Activated CD4-positive, alpha-beta T cell treated with anti-CD3 and anti-CD28 coated beads for 1 hour (primary cell): ENCODE measurements around the gene TMEM198.

Source experiments
- DNase-seq: peaks from one replicate; pipeline ENCODE4 v3.0.0-alpha.2; 2020

The TMEM198 gene, protein sequence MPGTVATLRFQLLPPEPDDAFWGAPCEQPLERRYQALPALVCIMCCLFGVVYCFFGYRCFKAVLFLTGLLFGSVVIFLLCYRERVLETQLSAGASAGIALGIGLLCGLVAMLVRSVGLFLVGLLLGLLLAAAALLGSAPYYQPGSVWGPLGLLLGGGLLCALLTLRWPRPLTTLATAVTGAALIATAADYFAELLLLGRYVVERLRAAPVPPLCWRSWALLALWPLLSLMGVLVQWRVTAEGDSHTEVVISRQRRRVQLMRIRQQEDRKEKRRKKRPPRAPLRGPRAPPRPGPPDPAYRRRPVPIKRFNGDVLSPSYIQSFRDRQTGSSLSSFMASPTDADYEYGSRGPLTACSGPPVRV

GRCh38 chr2:219543596-219544358, at the start of gene TMEM198, which contains the start of gene CHPF:
TSS of gene TMEM198 (plus strand) at chr2:219544028. CDS start at chr2:219544728, 700 bp downstream.
TSS of gene CHPF (minus strand) at chr2:219543809. CDS start at chr2:219543538, 271 bp downstream.
- DNase-seq: peak; percentile 87

DNA sequence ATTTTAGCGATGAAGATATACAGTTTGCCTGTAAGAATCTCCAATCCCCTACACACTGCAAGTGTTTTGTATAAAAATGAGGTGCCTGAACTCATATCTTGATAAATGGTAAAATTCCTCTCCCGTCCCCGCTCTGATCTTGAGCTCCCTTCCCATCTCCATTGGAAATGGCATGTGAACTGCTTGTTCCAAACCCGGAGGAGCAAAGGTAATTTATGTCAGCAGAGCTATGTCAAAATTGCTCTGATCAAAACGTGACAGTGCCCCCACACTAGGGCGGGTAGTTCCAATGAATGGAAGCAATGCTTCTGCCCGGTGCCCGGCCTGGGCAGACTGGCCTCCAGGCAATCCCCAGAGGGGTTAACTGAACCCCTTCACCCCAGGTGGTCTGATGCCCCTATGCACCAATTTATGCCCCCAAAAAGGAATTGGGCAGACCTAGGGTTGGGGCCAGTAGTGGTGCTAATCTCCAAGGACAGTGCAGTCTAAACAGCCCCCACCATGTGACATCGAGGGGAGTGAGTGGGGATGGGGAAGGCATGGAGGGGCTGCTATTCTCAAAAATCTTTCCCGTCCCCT, 48.8 kb upstream of the TMEM198 start:
- no peak for DNase-seq

DNA sequence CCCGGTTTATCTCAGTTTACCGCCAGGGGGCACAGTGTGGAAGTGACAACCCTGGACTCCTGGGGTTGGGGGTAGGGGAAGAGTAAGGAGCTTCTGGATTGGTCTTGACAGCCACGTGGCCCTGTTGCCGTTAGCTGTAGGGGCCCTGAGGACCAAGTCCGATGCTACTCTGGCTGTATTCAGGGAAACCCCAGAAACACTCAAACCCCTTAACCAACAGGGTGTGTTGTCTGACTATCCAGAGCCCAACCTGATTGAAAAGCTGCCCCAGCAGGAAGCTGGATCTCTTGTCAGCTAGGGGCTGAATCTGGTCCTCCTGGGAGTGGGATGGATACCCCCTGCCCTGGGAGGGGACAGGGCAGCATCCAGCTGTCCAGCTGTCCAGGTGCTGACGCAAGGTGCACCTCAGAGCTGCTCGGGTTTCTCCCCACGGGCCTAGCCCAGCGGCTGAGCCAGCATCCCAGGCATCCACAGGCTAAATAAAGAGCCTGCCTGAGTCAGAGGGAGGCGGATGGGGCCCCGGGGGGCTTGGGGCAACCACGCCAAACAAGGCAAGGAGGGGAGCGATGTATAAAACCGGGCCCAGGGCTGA, 48.2 kb upstream of the TMEM198 start:
- peak; percentile 22 for DNase-seq

DNA sequence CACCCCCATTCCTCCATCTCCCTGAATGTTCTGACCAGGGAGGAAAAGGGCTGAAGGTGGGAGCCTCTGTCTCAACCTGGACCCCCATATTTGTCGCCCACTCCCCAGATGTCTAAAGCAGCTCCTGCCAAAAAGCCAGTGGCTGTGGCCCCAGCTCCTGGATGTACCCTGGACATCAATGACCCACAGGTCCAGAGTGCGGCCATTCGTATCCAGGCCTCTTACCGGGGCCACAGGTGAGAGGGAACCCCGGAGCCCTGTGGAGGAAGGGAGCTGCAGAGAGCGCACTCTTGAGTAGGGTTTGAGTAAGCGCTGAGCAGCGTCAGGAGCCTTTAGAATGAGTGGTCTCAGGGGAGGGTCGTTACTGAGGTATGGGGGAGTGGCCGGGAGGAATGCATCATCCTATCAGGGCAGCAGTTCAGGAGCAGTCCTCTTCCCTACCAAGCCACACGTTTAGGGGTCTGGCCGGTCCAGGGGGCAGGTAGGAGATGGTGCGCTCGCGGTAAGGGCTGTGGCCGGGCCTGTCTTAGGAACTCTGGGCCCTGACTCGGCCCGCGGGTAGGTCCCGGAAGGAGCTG, 47.5 kb upstream of the TMEM198 start:
- DNase-seq: no peak

DNA sequence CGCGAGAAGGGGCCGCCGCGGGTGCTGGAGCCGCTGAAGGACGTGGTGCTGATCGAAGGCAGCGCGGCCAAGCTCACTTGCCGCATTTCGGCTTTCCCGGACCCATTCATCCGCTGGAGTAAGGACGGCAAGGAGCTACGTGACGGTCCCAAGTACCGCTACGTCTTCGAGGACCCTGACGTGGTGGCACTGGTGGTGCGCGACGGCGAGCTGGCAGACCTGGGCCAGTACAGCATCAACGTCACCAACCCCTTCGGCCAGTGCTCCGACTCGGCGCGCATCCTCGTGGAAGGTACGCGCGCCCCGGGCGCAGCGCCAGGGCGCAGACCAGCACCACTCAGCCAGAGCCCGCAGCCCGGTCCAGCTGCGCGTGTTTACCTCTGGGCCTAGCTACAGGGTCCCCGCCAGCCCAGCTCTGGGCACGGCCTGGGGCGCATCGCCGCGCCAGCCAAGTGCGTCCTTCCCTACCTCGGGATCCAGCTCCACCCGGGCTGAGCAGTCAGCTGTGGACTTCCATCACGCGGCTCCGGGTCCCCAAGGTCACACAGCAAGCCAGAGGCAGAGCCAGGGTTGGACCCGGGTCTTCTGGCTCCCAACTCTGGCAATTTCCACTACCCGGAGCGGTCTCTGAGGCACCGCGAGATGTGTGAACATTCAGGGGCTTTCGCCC, 46.9 kb upstream of the TMEM198 start:
- no peak for DNase-seq

GRCh38 chr2:219497495-219498279, 46.1 kb upstream of the TMEM198 start:
- no peak for DNase-seq

DNA sequence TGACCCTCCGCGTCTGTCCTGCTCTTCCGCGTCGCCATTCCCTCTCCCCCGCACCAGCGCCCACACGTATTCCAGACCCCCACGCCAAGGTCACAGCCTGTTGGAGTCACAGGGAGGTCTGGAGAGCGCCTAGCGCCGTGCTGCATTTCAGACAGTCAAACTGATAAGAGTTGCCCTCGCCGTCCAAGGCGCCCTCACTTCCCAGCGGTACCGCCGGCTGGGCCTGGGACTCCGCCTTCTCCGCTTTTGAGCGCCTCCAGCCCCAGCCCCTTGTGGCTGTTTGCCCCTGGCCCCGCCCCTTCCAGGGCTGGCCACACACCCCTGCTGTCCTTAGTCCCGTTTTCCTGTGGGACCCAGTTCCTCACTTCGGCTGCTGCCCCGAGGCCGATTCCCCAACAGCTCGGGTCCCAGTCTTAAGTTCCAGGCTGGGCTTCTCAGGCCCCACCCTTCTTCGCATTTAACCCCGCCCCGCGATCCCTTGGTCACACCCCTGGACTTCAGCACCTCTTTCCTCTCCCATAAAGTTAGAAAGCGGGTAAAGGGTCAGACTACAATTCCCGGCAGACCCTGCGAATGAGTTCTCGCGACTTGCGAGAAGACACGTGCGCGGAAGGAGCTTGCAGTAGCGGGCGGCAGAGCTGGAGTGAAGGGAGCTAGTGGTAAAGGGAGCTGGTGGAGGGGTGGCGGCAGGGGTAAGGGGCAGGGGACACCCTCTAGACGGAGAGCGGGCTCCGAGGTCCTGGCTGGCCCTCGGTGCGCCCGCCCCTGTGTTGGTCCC, 45.4 kb upstream of the TMEM198 start, which contains the start of gene GMPPA:
TSS of gene GMPPA (plus strand) at position 612 of the 778 bp plus-strand sequence. CDS start 1,085 bp downstream, outside the sequence.
- peak; percentile 83 for DNase-seq

DNA sequence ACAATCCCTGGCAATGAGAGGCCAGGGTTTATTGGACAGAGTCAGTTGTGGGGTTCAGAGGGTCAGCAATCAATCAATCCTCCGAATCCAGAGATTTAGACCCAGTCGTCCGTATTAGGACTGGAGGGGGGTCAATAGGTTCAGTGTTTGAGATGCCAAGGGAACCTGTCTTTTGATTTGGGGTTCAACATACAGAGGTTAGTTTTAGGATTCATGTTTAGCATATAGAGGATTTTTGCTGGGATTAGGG, 44.8 kb upstream of the TMEM198 start:
- no peak for DNase-seq

DNA sequence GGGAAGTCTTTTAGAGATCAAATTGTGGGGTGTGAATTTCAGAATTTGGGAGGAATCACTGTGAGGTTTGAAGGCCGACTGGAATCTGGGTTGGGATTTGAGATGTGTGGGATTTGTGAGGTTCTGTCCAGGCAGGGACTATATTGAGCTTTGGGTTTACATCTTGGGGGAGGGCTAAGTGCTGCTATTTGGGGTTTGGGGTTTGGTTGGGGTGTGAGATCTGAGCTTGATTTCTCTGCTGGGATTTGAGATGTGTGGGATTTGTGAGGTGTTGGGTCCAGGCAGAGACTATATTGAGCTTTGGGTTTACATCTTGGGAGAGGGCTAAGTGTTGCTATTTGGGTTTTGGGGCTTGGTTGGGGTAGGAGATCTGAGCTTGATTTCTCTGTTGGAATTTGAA, 44.3 kb upstream of the TMEM198 start:
- no peak for DNase-seq

DNA sequence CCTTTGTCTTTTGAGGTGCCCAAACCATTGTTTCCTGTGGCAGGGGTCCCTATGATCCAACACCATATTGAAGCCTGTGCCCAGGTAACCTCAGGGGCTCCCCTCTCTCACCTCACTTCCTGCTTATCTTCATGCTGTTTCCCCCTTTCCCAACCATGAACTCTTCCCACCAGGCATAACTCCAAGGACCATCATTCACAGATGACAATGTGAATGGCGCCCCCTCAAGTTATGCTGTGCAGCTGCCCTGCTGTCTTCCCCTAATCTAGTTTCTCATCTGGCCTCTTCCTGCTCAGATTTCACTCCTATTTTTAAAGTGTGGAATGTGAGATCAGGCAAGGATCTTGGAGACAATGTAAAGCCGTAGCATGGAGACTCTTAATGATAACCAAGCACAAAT, 43.7 kb upstream of the TMEM198 start:
- no peak for DNase-seq

DNA sequence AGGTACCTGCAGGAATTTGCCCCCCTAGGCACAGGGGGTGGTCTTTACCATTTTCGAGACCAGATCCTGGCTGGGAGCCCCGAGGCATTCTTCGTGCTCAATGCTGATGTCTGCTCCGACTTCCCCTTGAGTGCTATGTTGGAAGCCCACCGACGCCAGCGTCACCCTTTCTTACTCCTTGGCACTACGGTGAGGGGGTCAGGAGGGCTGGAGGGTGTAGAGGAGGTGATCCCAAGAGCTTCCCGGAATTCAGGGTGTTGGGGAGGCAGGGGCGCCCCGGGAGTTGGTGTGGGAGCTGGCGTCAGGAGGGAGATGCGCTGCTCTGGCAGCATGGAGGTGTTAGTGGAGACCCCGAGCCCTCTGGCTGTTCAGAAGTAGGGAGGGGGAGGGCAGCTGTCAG, 42.0 kb upstream of the TMEM198 start:
- DNase-seq: no peak

DNA sequence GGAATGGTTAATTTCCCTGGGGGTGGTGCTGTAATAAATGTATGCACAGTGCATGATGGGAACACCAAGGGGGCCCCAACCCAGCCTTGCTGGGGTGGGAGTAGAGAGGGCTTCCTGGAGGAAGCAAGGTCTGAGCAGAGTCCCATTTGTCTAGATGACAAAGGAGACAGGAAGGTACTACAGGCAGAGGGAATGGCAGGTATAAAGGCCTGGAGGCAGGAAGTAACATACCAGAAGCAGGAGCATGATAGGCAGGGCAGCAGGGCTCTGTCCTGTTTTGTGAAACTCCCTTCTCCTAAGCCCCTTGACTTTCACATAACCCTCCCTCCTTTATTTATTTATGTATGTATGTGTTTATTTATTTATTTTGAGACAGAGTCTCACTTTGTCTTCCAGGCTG, 41.2 kb upstream of the TMEM198 start:
- no peak for DNase-seq

DNA sequence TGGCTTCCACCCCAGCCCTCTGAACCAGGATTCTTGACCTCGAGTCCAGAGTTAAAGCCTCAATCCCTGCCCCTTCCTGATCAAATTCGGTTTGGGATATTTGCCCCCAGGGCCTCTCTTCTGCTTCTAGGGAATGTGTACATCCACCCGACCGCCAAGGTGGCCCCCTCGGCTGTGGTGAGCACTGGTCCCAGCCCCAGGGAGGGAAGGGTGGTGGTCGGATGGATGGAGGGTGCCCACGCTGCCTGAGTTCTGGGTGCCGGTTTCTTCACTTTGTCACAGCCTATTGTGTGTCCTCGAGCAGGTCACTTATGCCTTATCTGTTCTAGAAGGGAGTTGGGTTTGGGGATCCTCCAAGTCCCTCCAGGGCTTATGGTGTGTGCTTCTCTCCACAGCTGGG, 38.2 kb upstream of the TMEM198 start:
- no peak for DNase-seq

DNA sequence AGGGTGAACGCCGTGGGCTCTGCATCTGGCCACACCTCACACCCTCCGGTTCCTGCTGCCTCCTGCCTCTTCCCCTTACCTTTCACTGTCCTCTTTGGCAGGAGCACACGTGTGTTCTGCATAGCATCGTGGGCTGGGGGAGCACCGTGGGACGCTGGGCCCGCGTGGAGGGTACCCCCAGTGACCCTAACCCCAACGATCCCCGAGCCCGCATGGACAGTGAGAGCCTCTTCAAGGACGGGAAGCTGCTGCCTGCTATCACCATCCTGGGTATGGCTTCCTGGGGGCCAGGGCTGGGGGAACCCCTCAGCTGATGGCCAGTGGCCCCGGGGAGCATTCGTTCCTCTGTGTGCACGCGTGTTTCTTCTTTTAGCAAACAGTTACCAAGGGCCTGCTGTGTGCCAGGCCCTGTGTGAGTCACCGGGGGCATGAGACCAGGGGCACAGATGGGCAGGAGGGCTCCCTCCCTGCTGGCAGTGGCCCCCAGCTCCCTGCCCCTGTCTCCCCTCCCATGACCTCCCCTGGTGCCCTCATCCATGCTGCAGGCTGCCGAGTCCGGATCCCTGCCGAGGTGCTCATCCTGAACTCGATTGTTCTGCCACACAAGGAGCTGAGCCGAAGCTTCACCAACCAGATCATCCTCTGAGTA, 37.6 kb upstream of the TMEM198 start:
- no peak for DNase-seq

DNA sequence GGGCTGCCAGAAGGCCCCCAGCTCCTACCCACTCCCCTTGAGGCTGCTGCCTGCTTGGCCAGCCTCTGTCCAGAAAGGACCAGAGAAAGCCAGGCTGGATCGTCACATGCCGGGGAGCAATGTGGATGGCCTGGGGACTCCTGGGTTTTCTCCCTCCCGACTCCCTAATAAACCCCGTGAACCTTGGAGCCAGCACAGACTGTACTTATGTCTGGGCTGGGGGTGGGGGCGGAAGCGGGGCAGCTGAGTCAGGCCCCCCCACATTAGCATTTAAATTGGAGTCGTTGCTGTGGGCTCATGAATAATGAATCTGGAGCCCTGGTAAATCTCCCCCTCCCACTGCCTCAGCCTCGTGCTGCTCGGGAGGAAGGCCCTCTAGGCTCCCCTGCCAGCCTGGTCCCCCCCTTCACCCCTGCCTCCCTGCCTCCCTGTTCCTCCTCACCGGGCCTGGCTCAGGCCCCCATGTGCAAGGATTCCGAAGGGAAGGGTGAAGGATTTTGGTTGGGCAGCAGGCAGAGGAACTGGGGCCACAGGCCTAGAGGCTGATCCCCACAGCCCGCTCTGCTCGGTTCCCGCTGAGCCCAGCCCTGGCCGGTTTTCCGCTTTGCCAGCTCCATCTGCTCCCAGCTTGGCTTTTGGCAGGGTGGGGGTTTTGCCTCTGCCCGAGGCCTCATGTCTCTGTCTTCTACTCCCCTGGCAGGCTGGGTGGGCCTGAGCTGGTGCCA, 36.9 kb upstream of the TMEM198 start:
- DNase-seq: no peak

DNA sequence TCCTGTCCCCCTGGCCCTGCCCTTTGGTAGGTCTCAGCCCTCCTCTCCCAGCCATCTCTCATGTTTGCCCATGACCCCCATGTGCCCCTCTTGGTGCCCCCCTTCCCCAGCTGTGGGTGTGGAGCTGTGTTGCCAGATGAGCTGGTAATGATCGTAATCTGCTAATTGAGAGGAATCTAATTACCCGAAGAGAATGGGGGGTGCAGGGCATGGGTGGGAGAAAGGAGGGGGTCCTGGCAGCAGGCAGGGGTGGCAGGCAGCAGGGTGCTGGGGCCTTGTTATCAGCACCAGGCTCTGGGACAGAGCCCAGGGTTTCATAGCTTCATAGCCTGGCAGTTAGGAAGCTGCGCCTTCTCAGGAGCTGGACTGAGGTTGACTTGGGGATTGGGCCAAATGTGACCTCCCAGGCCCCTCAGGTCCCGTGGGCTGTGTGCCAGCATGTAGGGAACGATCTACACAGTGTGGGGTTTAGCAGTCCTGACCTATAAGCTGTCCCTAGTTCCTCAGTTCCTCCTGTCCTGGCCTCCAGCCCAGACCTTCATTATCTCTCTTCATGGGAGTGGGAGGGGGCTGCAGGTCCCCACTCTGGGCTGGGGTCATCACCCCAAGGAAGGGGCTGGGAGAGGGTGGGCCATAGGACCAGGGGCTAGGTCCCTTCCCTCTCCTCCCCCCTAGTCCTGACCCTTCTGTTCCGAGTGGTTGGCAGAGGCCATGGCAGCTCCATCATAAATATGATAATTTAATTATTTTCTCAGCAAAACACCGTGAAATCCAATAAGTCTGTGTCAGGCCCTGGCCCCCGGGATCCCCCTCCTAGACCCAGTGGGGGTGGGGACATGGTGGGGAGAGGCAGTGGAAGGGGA, 36.0 kb upstream of the TMEM198 start:
- DNase-seq: no peak

- no peak for DNase-seq
These were observed 35.4 kb upstream of the TMEM198 start for GRCh38 chr2:219508444-219508734.

GRCh38 chr2:219508971-219509779, 34.7 kb upstream of the TMEM198 start:
- DNase-seq: no peak
